Measurements from ENCODE around the gene WDR38.

Gene WDR38

DNA sequence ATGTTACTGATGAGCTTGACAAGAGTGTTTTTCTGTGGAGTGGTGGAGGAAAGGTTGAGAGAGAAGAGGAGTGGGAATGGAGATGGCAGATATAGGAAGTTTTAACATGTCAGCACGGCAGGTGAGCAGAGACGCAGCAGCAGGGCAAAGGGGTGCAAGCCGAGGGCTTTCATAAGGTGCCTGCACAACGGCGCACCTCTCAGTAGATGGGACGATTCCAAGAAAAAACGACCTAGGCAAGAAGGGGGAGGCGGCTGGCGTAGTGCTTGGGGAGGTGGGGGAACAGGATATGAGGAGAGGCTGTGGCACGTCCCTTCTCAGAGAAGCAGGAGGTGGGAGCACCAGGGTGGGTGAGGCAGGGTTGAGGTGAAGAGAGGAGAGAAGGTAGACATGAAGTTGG lies 33.2 kb downstream of the WDR38 start:
- no peak for DNase-seq

DNA sequence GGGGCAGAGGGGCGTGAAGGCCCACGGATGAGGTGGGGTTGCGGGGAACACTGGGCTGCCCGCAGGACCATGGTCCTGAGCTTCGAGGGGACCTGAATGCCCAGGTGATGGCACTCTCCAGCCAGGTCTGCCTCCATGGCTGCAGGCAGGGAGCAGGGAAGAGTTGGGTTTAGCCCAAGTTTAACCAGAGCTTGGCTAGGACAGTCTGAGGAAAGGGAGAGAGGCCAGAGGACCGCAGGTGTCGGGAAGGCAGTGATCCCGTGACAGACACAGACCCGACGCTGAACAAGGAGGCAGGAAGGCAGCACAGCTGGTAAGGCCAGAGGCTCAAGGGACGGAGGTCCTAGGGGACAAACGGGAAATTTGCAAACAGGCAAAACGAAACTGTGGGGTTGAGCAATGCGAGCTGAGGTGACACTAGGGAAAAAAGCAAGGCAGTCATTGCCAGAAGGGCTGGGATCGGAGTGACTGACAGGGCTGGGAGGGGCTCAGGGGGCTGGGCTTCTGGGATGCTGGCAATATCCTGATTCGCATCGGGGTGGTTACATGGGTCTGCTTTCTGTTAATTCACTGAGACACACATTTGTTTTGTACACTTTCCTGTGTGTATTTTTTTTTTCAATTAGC lies 33.7 kb downstream of the WDR38 start:
- DNase-seq = no peak

DNA sequence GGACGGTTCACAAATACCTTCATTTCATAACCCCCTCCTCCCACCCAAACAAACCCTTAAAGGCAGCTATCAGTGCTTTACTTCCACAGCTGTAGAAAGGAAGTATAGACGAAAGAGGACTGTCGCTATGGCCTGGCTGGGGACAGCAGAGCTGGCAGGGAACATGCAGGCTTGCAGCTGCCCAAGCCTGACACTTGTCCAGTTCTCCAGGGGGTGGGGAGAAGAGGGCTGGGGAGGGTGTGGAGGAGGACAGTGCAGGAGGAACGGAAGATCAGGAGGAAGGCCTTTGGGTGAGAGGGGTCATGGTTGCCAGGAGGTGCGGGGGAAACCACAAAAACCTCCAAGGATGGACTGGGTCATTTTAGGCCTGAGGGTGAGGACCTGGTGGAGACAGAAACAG lies 34.6 kb downstream of the WDR38 start:
- no peak for DNase-seq

DNA sequence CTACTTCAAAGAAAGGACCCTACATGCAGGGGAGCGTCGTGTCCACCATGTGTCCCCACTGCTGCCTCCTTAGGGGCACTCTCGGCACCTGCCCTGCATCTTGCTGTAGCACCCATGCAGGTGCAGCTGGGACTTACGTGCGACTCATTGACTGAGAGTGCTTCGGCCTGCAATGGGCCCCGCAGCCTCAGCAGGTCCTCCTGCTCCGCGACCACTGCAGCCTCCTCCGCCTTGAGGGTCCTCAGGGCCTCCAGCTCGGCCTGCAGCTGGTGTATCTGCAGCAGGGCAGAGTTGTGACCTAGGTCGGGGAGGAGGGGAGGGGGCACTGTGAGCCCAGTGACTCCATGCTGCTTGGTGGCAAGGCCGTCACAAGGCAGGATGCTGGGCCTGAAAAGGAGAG lies 35.7 kb downstream of the WDR38 start:
- no peak for DNase-seq

DNA sequence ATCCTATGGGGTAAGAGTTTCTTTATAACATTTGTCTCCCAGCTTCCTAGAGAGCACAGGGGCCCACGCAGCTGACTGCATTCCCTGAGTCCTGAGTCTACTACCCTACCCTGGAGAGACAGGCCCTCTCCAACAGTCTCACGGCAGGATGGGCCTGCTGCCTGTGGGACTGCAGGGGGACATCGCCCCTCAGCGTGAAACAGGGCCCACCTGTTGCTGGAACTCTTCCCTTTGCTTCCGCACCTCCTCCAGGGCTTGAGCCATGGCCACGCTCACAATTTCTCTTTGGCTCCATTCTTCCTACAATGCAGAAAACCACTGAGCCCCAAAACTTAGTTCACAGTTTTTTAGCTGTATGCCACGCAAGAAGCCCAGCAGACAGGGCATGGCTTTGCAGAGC lies 36.9 kb downstream of the WDR38 start:
- DNase-seq = no peak

DNA sequence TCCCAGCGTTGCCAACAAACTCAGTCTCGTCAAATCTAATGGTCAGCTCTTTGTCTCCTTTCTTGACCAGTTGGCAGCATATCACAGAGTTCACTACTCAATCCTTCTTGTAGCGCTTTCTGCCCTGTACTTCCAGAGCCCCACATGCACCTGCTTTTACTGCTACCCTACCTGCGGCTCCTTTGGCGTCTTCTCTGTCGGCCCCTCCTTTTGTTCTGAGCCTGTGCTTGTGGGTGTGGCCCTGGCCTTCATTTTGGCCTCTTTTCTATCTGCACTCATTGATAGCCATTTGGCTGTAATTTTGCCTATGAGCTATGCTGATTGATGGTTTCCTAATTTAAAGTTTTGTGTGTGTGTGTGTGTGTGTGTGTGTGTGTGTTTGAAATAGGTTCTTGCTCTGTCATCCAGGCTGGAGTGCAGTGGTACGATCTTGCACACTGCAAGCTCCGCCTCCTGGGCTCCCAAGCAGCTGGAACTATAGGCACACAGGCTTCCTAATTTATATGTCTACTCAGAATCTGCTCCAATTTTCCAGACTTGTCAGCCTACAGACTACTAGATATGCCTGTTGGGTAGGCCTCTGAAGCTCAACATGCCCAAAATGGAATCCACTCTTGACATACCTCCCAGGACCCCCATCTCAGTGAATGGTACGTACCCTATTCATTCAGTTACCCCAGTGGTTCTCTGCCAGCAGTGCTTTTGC lies 40.9 kb downstream of the WDR38 start:
- DNase-seq = no peak

DNA sequence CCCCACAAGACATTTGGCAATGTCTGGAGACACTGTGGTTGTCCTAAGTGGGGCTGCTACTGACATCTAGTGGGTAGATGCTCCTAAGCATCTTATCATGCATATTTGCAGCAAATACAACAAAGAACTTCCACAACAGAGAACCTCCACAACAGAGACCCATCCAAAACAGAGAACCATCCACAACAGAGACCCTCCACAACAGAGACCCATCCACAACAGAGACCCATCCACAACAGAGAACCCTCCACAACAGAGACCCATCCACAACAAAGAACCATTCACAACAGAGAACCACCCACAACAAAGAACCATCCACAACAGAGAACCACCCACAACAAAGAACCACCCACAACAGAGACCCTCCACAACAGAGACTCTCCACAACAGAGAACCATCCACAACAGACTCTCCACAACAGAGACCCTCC lies 41.5 kb downstream of the WDR38 start:
- DNase-seq = peak; percentile 60

DNA sequence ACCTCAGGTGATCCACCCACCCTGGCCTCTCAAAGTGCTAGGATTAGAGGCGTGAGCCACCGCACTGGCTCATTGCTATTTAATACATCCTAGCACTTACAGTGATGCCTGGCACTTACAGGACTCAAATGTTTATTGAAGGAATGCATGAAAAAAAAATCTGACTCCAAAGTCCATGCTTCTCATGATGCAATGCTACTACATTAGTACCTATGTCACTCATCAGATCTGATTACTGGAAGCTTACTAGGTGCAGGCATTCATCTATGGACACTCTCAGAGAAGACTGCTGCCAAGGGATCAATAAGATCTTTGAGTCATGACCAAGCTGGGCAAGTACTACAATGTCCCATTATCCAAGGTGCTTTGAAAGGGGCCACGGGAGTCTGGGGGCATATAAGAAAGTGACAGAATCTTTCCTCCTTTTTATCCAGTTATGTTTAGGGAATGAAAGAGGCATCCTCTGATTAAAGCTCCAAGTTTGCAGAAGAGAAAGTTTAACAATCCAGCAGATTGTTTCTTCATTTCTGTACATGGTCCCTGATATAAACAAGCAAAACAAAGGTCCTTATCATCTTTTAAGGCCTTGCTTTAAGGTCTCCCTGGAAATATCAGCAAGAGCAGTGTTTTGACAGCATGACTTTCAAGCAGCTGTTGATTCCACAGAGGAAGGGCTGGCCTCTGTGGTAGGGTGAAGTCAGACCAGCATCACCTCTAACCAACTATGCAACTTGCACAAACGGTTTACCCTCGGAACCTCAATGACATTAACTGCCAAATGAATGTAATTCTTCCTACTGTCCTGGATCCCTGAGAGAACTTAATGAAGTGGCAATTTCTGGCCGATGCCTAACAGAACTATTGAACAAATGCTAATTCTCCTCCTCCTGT lies 44.6 kb downstream of the WDR38 start:
- DNase-seq = no peak

DNA sequence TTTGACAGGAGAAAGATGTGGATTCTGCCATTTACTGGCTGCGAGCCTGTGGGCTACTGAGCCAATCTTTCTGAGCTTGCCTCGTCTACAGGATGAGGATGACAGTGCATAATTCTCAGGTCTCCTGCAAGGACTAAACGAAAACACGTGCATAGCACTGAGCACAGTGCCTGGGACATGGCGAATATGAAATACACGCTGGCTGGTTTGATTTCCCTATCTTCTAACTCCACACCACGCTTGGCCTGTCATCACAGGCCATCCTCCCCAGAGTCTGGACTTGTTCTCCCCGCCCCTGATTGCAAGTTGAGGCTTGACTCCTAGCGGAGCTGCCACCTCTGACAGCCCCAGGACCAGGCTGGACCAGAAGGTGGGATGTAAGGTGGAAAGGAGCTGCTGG lies 46.6 kb downstream of the WDR38 start:
- DNase-seq = no peak

DNA sequence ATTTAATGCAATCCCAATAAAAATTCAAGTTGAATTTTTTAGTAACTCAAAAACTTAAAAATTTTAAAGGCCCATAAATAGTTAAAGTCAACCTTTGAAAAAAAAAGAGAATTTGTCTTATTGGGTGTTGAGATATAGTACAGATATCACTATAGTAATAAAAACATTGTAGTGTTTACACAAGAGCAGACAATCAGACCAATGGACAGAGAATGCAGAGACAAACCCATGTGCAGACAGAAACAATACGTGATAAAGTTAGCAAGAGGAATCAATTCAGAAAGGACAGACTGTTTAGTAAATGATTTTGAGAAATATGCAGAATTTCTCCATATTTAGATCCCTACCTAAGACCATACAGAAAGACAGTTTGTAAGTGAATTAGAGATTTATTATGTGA lies 53.7 kb downstream of the WDR38 start:
- DNase-seq = no peak

Measured in islet precursor cell (in vitro differentiated cells).